ENCODE data around the gene CLEC1A.

DNA sequence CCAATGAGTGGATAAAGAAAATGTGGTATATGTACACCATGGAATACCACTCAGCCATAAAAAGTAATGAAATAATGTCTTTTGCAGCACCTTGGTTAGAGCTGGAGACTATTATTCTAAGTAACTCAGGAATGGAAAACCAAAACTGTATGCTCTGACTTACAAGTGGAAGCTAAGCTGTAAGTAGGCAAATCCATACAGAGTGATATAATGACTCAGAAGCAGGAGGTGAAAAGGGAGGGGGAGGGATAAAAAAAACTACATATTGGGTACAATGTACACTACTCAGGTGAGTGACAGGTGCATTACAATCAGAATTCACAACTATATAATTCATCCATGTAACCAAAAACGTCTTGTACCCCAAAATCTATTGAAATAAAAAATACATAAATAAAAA, 15.1 kb upstream of the CLEC1A start:
- TF ChIP-seq CTCF (IDR thresholded peaks at IDR 0.05), result no peak
- no peak for TF ChIP-seq POLR2A (IDR thresholded peaks at IDR 0.05)
- TF ChIP-seq POLR2AphosphoS5 (IDR thresholded peaks at IDR 0.05; ENCODE audit: insufficient read depth in 1 of 2, low read depth in 1 of 2), result no peak

All from vagina (tissue), 2 donors.